GM12874 (cell line): ENCODE measurements around the gene AKAP6.

Experiments
- TF ChIP-seq, protein P1 (sequence below): IDR thresholded peaks from 2 replicates; pipeline ENCODE4 v1.5.1; 2011; ENCODE audit warnings: low read depth, mild to moderate bottlenecking, control low read depth, low read length, moderate library complexity; ENCODE audit not compliant: insufficient read depth

The AKAP6 gene

DNA sequence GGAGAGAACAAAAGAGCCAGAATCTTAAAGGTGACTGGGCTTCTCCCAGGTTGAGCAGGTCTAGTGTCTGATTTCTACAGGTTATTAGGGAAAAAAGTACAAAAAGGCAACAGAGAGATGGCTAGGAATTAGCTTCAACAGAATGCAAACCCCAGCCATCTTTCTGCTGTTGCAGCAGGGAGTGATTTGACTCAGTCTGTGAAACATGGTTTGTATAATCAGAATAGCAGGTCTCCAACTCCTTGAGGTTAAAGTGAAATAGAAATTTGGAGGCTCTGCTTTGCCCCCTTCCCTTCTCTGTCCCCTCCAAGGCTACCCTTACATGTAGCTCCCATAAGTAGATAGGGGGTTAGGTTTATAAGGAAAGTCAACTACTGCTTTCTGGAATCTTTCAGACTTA is 105.8 kb downstream of the AKAP6 start:
- TF ChIP-seq, protein P1, sequence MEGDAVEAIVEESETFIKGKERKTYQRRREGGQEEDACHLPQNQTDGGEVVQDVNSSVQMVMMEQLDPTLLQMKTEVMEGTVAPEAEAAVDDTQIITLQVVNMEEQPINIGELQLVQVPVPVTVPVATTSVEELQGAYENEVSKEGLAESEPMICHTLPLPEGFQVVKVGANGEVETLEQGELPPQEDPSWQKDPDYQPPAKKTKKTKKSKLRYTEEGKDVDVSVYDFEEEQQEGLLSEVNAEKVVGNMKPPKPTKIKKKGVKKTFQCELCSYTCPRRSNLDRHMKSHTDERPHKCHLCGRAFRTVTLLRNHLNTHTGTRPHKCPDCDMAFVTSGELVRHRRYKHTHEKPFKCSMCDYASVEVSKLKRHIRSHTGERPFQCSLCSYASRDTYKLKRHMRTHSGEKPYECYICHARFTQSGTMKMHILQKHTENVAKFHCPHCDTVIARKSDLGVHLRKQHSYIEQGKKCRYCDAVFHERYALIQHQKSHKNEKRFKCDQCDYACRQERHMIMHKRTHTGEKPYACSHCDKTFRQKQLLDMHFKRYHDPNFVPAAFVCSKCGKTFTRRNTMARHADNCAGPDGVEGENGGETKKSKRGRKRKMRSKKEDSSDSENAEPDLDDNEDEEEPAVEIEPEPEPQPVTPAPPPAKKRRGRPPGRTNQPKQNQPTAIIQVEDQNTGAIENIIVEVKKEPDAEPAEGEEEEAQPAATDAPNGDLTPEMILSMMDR = no peak

DNA sequence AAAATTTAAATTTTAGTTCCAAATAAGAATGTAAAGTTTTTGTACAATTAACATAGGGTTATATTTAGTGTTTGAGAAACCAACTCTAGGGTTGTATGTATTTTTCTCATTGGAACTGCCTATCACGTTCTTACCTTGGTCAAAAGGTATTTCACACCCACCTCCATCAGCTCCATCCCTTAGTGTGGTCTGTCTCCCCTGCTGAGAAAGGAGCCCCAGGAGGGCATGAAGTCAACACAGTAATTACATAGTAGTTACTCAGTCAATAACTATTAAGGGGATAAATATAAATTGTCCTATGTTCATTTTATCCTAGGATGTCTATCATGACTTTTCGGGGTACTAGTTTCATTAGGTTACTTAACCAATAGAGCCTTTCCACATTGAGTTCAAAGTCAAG is 106.3 kb downstream of the AKAP6 start:
- TF ChIP-seq, protein P1 = no peak

DNA sequence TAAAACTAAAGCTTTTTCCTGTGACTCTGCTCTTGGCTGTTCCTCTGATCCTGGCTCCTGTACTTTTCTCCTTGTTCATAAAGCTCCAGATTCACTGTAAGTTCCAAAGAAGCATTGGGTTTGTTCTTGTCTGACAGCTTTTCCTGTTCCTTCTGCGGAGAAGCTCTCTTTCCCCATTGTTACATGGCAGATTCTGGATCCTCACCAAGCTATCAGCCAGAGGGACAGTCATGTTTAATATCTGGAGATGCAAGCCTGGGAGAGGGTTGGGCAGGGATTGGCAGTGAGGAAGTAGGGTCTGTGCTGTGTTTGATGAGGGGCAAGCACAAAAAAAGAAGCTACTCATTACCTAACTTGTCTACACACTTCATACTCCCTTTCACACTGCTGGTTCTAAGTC is 107.9 kb downstream of the AKAP6 start:
- TF ChIP-seq, protein P1 = no peak

DNA sequence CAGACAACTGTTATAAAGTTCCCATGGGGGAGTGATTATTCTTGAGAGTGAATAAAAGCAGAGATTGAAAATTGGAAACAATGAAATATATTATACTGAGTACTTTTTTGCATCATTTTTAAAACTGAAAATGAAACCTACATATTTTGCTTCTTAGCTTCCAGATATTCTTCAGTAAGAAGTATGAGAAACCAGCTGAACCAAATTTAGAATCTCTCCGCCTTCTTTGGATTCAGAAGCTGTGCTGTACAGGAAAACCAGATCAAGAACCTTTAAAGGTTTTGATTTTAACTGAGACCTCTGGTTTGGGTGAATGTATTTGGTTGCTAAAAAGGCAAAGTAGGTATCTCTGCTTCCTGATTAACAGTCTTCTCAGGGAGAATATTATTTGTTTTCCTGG is 109.4 kb downstream of the AKAP6 start:
- TF ChIP-seq, protein P1 = no peak

DNA sequence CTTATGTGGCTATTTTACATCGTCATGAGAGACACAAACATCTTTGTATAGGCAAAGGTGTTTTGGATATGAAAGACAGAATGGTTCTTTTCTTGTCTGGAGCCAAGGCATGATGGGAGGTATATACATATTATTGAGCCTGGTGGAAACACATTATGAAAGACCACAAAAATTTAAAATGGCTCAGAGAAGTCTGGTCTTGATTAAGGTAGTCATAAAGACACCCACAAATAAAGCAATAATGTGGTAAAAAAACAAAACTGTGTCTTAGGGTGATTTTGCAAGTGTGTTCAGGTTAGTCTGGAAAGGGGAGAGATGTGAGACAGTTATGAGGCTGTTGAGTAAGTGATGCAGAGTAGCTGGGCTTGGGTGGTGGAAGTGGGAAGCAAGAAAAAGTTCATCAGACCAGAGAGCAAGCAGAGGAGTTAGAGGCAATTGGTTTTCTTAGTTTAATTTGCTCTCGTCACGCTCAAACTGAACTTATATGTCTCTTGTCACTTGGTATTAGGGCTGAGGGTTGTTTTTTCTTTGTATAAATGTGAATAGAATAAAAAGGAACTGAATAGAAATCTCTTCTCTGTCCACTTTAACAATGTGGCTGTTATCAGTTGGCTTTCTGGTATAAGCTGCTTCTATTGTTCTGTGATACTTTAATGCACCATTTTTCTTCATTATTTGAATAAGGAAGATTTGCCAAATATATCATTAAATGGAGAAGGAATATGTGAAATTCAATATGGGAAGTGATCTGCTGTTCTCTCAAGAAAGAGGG is 115.0 kb downstream of the AKAP6 start:
- TF ChIP-seq, protein P1 = no peak

DNA sequence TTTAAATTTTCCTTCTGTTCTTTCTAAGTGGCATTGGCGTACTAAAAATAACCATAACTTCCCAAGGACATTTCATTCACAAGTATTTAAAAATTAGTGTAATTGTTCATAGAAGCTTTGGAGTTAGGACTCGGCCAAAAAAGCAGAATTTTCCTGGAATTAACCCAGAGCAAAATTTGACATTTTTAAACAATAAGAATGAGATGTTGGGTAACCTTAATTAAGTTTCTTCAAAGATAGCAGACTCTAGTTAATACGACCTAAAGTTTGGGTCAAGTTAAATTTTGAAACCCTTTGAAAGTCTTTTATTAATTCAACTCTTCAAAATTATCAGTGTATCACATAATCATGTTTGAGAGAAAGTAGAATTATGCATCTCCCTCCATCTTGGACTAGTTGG is 118.3 kb downstream of the AKAP6 start:
- TF ChIP-seq, protein P1 = no peak

DNA sequence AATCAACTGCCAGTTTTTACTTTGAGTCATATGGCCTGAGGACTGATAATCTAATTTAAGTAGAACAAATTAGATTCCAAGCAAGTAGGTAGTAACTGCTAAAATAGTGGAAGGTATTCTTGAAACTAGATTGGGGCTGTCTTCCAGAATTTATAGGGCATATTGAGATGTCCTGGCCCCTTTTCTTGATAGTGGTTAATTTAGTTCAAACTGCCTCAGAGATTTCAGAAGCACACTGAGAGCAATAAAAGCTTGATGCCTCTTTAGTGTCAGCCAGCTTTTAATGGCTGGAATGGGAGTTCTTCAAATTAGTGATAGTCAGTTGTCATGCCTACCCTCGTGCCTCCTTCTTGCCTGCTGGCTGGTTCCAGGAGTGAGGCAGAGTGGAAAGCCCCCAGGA is 120.5 kb downstream of the AKAP6 start:
- TF ChIP-seq, protein P1 = no peak
